ENCODE measurements around the gene SH2D6.

DNA sequence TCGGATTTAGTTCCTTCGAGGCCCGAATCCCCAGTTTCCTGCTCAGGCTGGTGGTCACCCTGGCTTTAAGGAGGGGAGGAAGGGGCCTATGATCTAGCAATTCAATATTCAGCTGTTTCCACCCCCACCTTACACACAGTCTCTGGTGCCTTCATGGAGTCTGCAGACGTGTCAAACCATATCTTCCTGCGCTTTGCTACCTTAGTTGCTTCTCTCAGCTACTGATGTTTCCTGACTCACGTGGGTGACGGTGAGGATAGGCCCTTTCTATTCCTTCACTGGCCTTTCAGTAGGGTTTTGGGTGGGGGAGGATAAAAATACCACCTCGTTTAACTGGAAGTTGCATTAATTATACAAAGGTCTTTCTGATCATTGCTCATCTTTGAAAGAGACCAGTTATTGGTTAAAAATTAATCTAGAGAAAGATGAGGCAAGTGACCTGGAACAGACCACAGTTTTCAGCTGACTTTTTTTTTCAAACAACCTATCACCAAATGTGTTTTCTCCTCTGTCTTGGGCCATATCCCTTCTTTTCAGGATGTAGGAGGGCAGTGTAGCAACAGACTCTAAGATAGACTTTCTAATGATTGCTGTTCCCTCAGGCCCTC lies 49.7 kb downstream of the SH2D6 start:
- TF ChIP-seq, protein P1, sequence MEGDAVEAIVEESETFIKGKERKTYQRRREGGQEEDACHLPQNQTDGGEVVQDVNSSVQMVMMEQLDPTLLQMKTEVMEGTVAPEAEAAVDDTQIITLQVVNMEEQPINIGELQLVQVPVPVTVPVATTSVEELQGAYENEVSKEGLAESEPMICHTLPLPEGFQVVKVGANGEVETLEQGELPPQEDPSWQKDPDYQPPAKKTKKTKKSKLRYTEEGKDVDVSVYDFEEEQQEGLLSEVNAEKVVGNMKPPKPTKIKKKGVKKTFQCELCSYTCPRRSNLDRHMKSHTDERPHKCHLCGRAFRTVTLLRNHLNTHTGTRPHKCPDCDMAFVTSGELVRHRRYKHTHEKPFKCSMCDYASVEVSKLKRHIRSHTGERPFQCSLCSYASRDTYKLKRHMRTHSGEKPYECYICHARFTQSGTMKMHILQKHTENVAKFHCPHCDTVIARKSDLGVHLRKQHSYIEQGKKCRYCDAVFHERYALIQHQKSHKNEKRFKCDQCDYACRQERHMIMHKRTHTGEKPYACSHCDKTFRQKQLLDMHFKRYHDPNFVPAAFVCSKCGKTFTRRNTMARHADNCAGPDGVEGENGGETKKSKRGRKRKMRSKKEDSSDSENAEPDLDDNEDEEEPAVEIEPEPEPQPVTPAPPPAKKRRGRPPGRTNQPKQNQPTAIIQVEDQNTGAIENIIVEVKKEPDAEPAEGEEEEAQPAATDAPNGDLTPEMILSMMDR (IDR thresholded peaks at IDR 0.05; ENCODE audit: control extremely low read depth in 1 of 3, insufficient read depth in 1 of 3, low read depth in 1 of 3, low read length in 3 of 3): no peak
- TF ChIP-seq SP1 (IDR thresholded peaks at IDR 0.05; ENCODE audit: low read depth, low read length) (no peak), CHD2 (IDR thresholded peaks at IDR 0.05; ENCODE audit: low read length) (no peak), RXRA (IDR thresholded peaks at IDR 0.05; ENCODE audit: insufficient read depth, low read depth, low read length) (no peak), POLR2A (IDR thresholded peaks at IDR 0.05; ENCODE audit: control extremely low read depth in 1 of 2, low read depth in 2 of 2, low read length in 2 of 2) (no peak)

Data from H1 (cell line).